ENCODE results near the gene ACP6. TPM values are rescaled to one million over a fixed set of nuclear protein-coding genes. Genes with fewer than 3 reads are reported as not detected.

The ACP6 gene
- total and polyA plus RNA-seq, 2 of the 13 experiments (the other 11 are each of a cell fraction or from before 2014, with no cell fraction given): 18.1 to 33.7 TPM

DNA sequence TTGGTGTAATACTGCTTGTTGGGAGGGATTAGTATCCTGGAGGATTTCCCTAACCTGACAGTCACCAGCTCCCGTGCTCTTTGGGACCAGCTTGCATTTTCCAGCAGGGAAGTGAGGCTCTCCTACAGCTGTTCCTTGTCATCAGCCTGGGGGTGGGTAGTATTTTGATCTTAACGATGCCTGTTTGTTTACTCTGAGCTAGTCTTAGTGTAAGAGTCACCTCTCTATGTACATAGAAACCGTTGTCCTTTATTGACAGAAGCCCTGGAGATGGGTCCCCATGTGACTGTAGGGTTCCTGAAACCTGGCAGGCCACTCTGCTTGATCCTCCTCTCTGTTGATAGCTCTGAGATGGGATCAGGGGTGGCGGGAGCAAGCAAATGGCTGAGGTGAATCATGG, 58.0 kb downstream of the ACP6 start (continued):
- TF ChIP-seq TARDBP (CRISPR knock-in tag; IDR thresholded peaks at IDR 0.05) (no peak), RAD51 (IDR thresholded peaks at IDR 0.05; ENCODE audit: borderline replicate concordance) (no peak), ZNF879 (CRISPR knock-in tag; IDR thresholded peaks at IDR 0.05) (no peak), KLF13 (CRISPR knock-in tag; IDR thresholded peaks at IDR 0.05) (no peak), ZNF335 (CRISPR knock-in tag; IDR thresholded peaks at IDR 0.05) (no peak), GATAD2A (CRISPR knock-in tag; IDR thresholded peaks at IDR 0.05) (peak; percentile 88), ZNF263 (CRISPR knock-in tag; IDR thresholded peaks at IDR 0.05) (no peak), ZNF124 (CRISPR knock-in tag; IDR thresholded peaks at IDR 0.05) (0 out of 2 replicates have a peak, but pooled peaks have one; percentile 42), HNRNPL (IDR thresholded peaks at IDR 0.05; ENCODE audit: low read depth, low read length) (no peak), TRIM24 (CRISPR knock-in tag; IDR thresholded peaks at IDR 0.05) (no peak), ZNF235 (CRISPR knock-in tag; IDR thresholded peaks at IDR 0.05; ENCODE audit: borderline replicate concordance) (no peak), MXD4 (CRISPR knock-in tag; IDR thresholded peaks at IDR 0.05) (no peak), ARID2 (CRISPR knock-in tag; IDR thresholded peaks at IDR 0.05; ENCODE audit: borderline replicate concordance) (no peak), ZNF3 (CRISPR knock-in tag; IDR thresholded peaks at IDR 0.05) (no peak), KAT2B (IDR thresholded peaks at IDR 0.05; ENCODE audit: borderline replicate concordance, low read depth, low read length) (no peak), ZNF24 (IDR thresholded peaks at IDR 0.05) (no peak), NFIB (CRISPR knock-in tag; IDR thresholded peaks at IDR 0.05; ENCODE audit: borderline replicate concordance) (no peak), HOXA9 (CRISPR knock-in tag; IDR thresholded peaks at IDR 0.05; ENCODE audit: borderline replicate concordance) (no peak)
- TF ChIP-seq, protein P1, sequence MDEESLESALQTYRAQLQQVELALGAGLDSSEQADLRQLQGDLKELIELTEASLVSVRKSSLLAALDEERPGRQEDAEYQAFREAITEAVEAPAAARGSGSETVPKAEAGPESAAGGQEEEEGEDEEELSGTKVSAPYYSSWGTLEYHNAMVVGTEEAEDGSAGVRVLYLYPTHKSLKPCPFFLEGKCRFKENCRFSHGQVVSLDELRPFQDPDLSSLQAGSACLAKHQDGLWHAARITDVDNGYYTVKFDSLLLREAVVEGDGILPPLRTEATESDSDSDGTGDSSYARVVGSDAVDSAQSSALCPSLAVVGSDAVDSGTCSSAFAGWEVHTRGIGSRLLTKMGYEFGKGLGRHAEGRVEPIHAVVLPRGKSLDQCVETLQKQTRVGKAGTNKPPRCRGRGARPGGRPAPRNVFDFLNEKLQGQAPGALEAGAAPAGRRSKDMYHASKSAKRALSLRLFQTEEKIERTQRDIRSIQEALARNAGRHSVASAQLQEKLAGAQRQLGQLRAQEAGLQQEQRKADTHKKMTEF (CRISPR knock-in tag; IDR thresholded peaks at IDR 0.05): peak; percentile 78
- TF ChIP-seq, protein P2, sequence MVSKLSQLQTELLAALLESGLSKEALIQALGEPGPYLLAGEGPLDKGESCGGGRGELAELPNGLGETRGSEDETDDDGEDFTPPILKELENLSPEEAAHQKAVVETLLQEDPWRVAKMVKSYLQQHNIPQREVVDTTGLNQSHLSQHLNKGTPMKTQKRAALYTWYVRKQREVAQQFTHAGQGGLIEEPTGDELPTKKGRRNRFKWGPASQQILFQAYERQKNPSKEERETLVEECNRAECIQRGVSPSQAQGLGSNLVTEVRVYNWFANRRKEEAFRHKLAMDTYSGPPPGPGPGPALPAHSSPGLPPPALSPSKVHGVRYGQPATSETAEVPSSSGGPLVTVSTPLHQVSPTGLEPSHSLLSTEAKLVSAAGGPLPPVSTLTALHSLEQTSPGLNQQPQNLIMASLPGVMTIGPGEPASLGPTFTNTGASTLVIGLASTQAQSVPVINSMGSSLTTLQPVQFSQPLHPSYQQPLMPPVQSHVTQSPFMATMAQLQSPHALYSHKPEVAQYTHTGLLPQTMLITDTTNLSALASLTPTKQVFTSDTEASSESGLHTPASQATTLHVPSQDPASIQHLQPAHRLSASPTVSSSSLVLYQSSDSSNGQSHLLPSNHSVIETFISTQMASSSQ (IDR thresholded peaks at IDR 0.05; ENCODE audit: low read depth): no peak
- TF ChIP-seq, protein P2 (CRISPR knock-in tag; IDR thresholded peaks at IDR 0.05; ENCODE audit: borderline replicate concordance): no peak
- TF ChIP-seq, protein P3, sequence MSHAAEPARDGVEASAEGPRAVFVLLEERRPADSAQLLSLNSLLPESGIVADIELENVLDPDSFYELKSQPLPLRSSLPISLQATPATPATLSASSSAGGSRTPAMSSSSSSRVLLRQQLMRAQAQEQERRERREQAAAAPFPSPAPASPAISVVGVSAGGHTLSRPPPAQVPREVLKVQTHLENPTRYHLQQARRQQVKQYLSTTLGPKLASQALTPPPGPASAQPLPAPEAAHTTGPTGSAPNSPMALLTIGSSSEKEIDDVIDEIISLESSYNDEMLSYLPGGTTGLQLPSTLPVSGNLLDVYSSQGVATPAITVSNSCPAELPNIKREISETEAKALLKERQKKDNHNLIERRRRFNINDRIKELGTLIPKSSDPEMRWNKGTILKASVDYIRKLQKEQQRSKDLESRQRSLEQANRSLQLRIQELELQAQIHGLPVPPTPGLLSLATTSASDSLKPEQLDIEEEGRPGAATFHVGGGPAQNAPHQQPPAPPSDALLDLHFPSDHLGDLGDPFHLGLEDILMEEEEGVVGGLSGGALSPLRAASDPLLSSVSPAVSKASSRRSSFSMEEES (CRISPR knock-in tag; IDR thresholded peaks at IDR 0.05): peak; percentile 95
- TF ChIP-seq, protein P4, sequence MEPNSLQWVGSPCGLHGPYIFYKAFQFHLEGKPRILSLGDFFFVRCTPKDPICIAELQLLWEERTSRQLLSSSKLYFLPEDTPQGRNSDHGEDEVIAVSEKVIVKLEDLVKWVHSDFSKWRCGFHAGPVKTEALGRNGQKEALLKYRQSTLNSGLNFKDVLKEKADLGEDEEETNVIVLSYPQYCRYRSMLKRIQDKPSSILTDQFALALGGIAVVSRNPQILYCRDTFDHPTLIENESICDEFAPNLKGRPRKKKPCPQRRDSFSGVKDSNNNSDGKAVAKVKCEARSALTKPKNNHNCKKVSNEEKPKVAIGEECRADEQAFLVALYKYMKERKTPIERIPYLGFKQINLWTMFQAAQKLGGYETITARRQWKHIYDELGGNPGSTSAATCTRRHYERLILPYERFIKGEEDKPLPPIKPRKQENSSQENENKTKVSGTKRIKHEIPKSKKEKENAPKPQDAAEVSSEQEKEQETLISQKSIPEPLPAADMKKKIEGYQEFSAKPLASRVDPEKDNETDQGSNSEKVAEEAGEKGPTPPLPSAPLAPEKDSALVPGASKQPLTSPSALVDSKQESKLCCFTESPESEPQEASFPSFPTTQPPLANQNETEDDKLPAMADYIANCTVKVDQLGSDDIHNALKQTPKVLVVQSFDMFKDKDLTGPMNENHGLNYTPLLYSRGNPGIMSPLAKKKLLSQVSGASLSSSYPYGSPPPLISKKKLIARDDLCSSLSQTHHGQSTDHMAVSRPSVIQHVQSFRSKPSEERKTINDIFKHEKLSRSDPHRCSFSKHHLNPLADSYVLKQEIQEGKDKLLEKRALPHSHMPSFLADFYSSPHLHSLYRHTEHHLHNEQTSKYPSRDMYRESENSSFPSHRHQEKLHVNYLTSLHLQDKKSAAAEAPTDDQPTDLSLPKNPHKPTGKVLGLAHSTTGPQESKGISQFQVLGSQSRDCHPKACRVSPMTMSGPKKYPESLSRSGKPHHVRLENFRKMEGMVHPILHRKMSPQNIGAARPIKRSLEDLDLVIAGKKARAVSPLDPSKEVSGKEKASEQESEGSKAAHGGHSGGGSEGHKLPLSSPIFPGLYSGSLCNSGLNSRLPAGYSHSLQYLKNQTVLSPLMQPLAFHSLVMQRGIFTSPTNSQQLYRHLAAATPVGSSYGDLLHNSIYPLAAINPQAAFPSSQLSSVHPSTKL (CRISPR knock-in tag; IDR thresholded peaks at IDR 0.05): peak; percentile 90
